ENCODE measurements around the gene RGS10.
A peak's percentile ranks its signal among the peaks of the same experiment; 100 is the strongest.

The RGS10 gene

DNA sequence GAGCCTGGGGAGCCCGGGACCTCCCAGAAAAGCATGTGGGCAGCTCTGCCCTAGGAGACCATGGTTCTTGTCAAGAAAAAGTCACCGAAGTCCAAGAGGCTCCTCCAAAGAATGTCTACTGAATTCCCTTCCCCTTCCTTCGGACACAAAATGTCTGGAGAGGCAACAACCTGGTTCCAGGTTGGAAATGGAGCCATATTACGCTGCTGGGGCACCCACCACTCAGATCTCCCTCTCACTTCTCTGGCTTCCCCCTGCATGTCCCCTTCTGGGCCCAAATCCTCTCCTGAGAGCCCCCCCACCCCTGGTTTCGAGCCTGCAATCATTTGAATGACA lies 52.6 kb downstream of the RGS10 start:
- ATAC-seq (replicated peaks) (no peak), DNase-seq (no peak)
- Mint-ChIP-seq H3K27me3 (no peaks in the 10 kb centered on the region), H3K9me3 (no peaks in the 10 kb centered on the region), H3K4me3 (peak overlapping the region; percentile 87 to 92), H3K4me1 (peaks cover 20 to 25% of the 10 kb centered on the region in 2 donors), H3K27ac (peak overlapping the region; percentile 90), H3K36me3 (peaks cover 3 to 9% of the 10 kb centered on the region in 2 donors)

GRCh38 chr10:119488675-119489074 lies 53.8 kb downstream of the RGS10 start:
- H3K27me3 Mint-ChIP-seq = no peaks in the 10 kb centered on the region
- no peak overlapping the region for H3K27ac Mint-ChIP-seq
- H3K9me3 Mint-ChIP-seq = no peaks in the 10 kb centered on the region
- H3K4me1 Mint-ChIP-seq = peaks cover 10 to 12% of the 10 kb centered on the region in 2 donors
- peaks cover 0 to 5% of the 10 kb centered on the region in 2 donors for H3K36me3 Mint-ChIP-seq
- no peak for DNase-seq
- ATAC-seq (replicated peaks) = no peak
- no peak overlapping the region for H3K4me3 Mint-ChIP-seq

- H3K27me3 Mint-ChIP-seq = no peaks in the 10 kb centered on the region
- no peak overlapping the region for H3K4me3 Mint-ChIP-seq
- no peak for DNase-seq
- peaks cover 11 to 16% of the 10 kb centered on the region in 2 donors for H3K4me1 Mint-ChIP-seq
- ATAC-seq (replicated peaks) = no peak
- no peak overlapping the region for H3K27ac Mint-ChIP-seq
- peaks cover 0 to 2% of the 10 kb centered on the region in 2 donors for H3K9me3 Mint-ChIP-seq
- peaks cover 2 to 5% of the 10 kb centered on the region in 2 donors for H3K36me3 Mint-ChIP-seq
Observed at GRCh38 chr10:119483839-119484238, 58.7 kb downstream of the RGS10 start.

DNA sequence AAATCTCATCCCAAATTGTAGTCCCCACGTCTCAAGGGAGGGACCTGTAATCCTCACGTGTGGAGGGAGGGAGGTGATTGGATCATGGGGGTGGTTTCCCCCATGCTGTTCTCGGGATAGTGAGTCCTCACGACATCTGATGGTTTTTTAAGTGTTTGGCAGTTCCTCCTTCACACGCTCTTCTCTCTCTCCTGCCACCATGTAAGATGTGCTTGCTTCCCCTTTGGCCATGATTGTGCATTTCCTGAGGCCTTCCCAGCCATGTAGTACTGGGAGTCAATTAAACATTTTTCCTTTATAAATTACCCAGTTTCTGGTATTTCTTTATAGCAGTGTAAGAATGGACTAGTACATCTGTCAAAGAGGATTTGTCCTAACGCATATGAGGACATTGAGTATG lies 59.5 kb downstream of the RGS10 start:
- Mint-ChIP-seq H3K27ac (no peak overlapping the region), H3K9me3 (peaks cover 0 to 2% of the 10 kb centered on the region in 2 donors), H3K27me3 (no peaks in the 10 kb centered on the region), H3K36me3 (peaks cover 2 to 5% of the 10 kb centered on the region in 2 donors), H3K4me3 (no peak overlapping the region), H3K4me1 (peaks cover 18 to 24% of the 10 kb centered on the region in 2 donors)
- DNase-seq (no peak), ATAC-seq (replicated peaks) (no peak)

DNA sequence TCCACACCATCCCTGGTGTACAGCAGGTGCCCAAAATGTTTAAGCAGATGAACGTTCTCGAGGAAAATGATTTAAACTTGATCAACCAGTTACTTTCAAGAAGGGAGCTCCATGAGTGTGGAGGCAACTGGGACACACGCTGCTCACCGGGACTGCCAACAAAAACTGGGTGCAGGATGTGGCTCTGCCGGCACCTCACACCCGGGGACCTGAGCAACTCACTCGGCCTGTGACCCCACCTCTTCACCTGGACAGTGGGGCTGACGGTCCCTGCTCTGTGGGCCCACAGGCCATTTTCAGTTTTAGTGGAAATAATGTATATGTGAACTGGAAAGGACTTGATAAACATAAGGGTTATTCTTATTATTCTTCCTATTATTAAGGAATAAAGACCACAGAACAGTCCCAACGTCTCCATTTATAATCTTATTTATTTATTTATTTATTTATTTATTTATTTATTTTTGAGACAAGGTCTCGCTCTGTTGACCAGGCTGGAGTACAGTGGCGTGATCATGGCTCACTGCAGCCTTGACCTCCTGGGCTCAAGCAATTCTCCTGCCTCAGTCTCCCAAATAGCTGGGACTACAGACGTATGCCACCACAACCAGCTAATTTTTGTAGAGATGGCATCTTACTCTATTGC lies 60.6 kb downstream of the RGS10 start:
- Mint-ChIP-seq H3K36me3 (peaks cover 2 to 5% of the 10 kb centered on the region in 2 donors), H3K4me3 (no peak overlapping the region), H3K27me3 (no peaks in the 10 kb centered on the region), H3K4me1 (peaks cover 28 to 35% of the 10 kb centered on the region in 2 donors), H3K27ac (no peak overlapping the region), H3K9me3 (peaks cover 0 to 2% of the 10 kb centered on the region in 2 donors)
- no peak for ATAC-seq (replicated peaks)
- no peak for DNase-seq

GRCh38 chr10:119480667-119481066 lies 61.9 kb downstream of the RGS10 start:
- Mint-ChIP-seq H3K9me3 (peaks cover 0 to 2% of the 10 kb centered on the region in 2 donors), H3K4me3 (no peak overlapping the region), H3K27ac (peak overlapping the region; percentile 42), H3K27me3 (no peaks in the 10 kb centered on the region), H3K4me1 (peaks cover 30 to 47% of the 10 kb centered on the region in 2 donors), H3K36me3 (peaks cover 2 to 5% of the 10 kb centered on the region in 2 donors)
- DNase-seq (no peak), ATAC-seq (replicated peaks) (no peak)

DNA sequence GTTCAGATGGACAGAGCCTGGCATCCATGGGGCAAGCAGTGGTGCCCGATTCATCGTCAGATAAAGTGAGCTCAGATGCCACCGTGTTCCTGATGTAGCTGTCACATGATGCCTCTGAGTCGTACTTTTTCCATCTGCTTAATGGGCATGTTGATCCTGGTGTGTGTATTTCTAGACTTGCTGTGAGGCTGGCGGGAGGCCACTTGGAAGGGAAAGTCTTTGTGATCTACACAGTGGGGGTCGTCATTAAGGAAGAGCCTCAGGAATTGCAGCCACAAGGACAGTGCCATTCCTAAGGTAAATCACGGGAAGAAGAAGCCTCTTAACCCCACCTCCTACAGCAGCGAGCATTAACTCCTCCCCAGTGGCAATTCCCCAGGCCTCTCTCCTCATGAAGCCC lies 63.0 kb downstream of the RGS10 start:
- H3K27ac Mint-ChIP-seq = peak overlapping the region; percentile 25

GRCh38 chr10:119478811-119479341 lies 63.6 kb downstream of the RGS10 start:
- Mint-ChIP-seq H3K4me1 (peaks cover 32 to 50% of the 10 kb centered on the region in 2 donors), H3K27ac (peak overlapping the region; percentile 94), H3K27me3 (no peaks in the 10 kb centered on the region), H3K4me3 (peak overlapping the region; percentile 68 to 73), H3K36me3 (peaks cover 3 to 7% of the 10 kb centered on the region in 2 donors), H3K9me3 (peaks cover 2 to 4% of the 10 kb centered on the region in 2 donors)
- ATAC-seq (replicated peaks) = no peak
- DNase-seq = no peak

More for the DNA sequence above, 63.0 kb downstream of the RGS10 start:
- peaks cover 30 to 47% of the 10 kb centered on the region in 2 donors for H3K4me1 Mint-ChIP-seq
- no peaks in the 10 kb centered on the region for H3K27me3 Mint-ChIP-seq
- H3K9me3 Mint-ChIP-seq = peaks cover 0 to 2% of the 10 kb centered on the region in 2 donors
- no peak for ATAC-seq (replicated peaks)
- peaks cover 2 to 5% of the 10 kb centered on the region in 2 donors for H3K36me3 Mint-ChIP-seq
- no peak overlapping the region for H3K4me3 Mint-ChIP-seq
- no peak for DNase-seq

DNA sequence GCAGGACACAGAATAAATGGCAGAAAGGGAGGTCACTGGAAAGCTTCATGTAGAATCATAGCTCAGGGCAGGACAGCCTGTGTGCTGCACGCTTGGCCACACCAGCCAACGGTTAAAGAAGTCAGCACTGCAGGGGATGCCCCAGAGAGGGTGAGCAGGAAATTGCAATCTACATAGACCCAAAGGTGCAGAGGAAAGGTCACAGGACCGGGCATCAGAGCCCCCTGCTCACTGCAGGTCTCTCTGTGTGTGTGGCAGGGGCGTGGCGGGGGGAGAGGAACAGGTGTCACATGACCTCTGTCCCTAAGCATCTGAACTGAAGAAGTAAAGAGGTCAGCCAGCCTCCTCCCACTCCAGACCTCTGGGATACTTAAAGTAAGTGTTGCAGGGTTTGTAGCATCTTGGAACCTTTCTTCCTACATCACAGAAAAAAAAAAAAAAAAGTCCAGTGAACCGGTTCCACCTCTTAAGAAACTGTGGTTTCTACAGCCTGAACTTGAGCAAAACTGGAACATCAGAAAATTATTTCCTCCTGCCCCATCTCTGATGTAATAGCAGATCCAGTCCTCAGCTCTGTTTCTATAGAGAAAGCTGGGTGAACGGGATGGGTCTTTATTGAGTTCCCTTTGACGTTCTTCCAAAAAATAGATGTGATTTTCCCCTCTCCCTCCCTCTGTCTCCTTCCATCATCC lies 64.3 kb downstream of the RGS10 start:
- ATAC-seq (replicated peaks) (peak; percentile 95 to 96), DNase-seq (peak; percentile 85)
- Mint-ChIP-seq H3K36me3 (peaks cover 4 to 9% of the 10 kb centered on the region in 2 donors), H3K27ac (peak overlapping the region; percentile 94), H3K4me3 (peak overlapping the region; percentile 68 to 73), H3K9me3 (peaks cover 4% of the 10 kb centered on the region in 2 donors), H3K27me3 (no peaks in the 10 kb centered on the region), H3K4me1 (peaks cover 33 to 56% of the 10 kb centered on the region in 2 donors)

DNA sequence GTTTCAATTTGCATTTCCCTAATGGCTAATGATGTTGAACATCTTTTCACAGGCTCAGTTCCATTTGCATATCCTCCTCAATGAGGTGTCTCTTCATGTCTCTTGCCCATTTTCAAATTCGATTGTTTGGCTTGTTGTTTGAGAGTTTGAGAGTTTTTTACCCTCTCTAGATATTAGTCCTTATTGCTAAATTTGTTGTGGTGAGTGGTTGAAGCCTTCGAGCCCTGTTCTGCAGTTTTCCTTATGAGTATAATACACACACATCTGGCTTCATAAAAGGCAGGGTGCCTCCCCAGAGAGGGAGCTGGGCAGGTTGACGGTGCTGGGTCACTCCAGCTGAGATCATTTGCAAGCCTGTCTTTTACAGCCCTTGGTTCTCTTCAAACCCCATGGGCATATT lies 65.1 kb downstream of the RGS10 start:
- H3K4me3 Mint-ChIP-seq = peak overlapping the region; percentile 68 to 73
- peak overlapping the region; percentile 94 for H3K27ac Mint-ChIP-seq
- H3K27me3 Mint-ChIP-seq = no peaks in the 10 kb centered on the region
- peaks cover 4% of the 10 kb centered on the region in 2 donors for H3K36me3 Mint-ChIP-seq
- peaks cover 4% of the 10 kb centered on the region in 2 donors for H3K9me3 Mint-ChIP-seq
- peak; percentile 81 to 82 for ATAC-seq (replicated peaks)
- peak; percentile 64 for DNase-seq
- peaks cover 35 to 64% of the 10 kb centered on the region in 2 donors for H3K4me1 Mint-ChIP-seq

GRCh38 chr10:119474606-119475005 lies 67.9 kb downstream of the RGS10 start:
- H3K9me3 Mint-ChIP-seq = peaks cover 4 to 13% of the 10 kb centered on the region in 2 donors
- no peak for ATAC-seq (replicated peaks)
- peaks cover 6 to 8% of the 10 kb centered on the region in 2 donors for H3K36me3 Mint-ChIP-seq
- H3K27ac Mint-ChIP-seq = no peak overlapping the region
- H3K4me3 Mint-ChIP-seq = no peak overlapping the region
- no peaks in the 10 kb centered on the region for H3K27me3 Mint-ChIP-seq
- H3K4me1 Mint-ChIP-seq = peaks cover 46 to 74% of the 10 kb centered on the region in 2 donors
- no peak for DNase-seq

- H3K4me1 Mint-ChIP-seq = peaks cover 37 to 65% of the 10 kb centered on the region in 2 donors
- peaks cover 4 to 13% of the 10 kb centered on the region in 2 donors for H3K9me3 Mint-ChIP-seq
- no peaks in the 10 kb centered on the region for H3K27me3 Mint-ChIP-seq
- no peak for DNase-seq
- no peak for ATAC-seq (replicated peaks)
- H3K27ac Mint-ChIP-seq = peak overlapping the region; percentile 20
- H3K4me3 Mint-ChIP-seq = no peak overlapping the region
- H3K36me3 Mint-ChIP-seq = peaks cover 6 to 8% of the 10 kb centered on the region in 2 donors
Observed at GRCh38 chr10:119473771-119474170, 68.7 kb downstream of the RGS10 start.

DNA sequence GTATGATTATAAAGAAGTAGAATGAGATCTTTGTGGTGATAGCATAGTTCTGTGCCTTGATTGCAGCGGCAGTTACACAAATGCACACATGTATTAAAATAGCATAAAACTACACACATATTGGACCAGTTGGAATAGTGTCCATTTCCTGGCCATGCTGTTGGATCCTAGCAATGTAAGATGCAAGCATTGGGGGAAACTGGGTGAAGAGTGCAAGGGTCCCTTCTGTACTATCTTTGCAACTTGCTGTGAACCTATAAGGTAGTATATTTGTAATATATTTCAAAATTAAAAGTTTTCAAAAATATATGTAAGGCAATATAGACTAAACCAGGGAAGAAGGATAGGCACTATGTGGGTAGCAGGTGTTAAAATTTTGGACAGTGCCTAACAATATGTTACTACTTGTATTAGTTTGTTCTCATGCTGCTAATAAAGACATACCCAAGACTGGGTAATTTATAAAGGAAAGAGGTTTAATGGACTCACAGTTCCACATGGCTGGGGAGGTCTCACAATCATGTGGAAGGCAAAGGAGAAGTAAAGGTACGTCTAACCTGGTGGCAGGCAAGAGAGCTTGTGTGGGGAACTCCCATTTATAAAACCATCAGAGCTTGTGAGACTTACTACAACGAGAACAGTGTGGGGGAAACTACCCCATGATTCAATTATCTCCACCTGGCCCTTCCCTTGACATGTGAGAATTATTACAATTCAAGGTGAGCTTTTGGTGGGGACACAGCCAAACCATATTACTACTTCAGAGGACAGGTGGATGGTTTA lies 71.4 kb downstream of the RGS10 start:
- Mint-ChIP-seq H3K4me1 (peaks cover 27 to 49% of the 10 kb centered on the region in 2 donors), H3K36me3 (peaks cover 6 to 8% of the 10 kb centered on the region in 2 donors), H3K4me3 (no peak overlapping the region), H3K27ac (no peak overlapping the region), H3K27me3 (no peaks in the 10 kb centered on the region), H3K9me3 (peaks cover 4 to 13% of the 10 kb centered on the region in 2 donors)
- DNase-seq (no peak), ATAC-seq (replicated peaks) (peak; percentile 70 to 74)

DNA sequence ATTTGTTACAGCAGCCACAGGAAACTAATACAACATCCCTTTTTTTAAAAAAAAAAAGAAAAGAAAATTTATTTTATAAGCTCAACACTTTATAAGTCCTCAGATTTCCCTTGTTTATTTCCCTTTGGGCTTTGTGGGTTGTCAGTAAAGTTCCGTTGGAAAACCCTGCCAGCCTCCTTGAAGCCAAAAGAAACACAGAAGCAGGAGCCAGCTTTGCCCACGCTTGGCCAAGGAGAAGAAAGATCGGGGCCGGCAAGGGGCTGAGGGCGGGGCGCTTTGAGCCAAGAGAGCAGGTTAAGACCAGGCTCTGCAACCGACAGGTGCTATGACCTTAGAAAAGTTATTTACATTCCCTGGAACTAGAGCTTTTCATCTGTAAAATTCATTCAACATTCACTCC lies 72.7 kb downstream of the RGS10 start:
- no peak overlapping the region for H3K27ac Mint-ChIP-seq

More for the DNA sequence above, 72.7 kb downstream of the RGS10 start:
- Mint-ChIP-seq H3K4me1 (peaks cover 27 to 48% of the 10 kb centered on the region in 2 donors), H3K4me3 (no peak overlapping the region), H3K27me3 (peaks cover 7 to 8% of the 10 kb centered on the region in 2 donors), H3K9me3 (peaks cover 4 to 13% of the 10 kb centered on the region in 2 donors), H3K36me3 (peaks cover 6 to 8% of the 10 kb centered on the region in 2 donors)
- no peak for ATAC-seq (replicated peaks)
- DNase-seq = no peak
